Posterior vena cava (tissue), 2 donors: ENCODE data around the gene SELENOO. TPM values are rescaled to one million over a fixed set of nuclear protein-coding genes. Genes with fewer than 3 reads are reported as not detected.

Experiments
- DNase-seq: peaks from one replicate; pipeline ENCODE4 v3.0.0-alpha.2; 2020; ENCODE audit warnings: low spot score
- intact Hi-C, 2 donors: fragments of 100-400 bp; cut with DNase I; formaldehyde crosslinking; loops; one replicate each; pipeline versions ENCODE4 v1.14.1 to v1.14.2; 2022 to 2023
- total RNA-seq, 2 donors: library from RNA; stranded (reverse); fragmentation: NEBNext Ultra II Directional; extraction: Animal tissue kit (Norgen Biotek cat#: 25700); gene quantifications; one replicate each; pipeline ENCODE4 v1.2.1, GENCODE V29; 2021
- donor health status: DM: yes; HTN: yes; CAD: no.
- donor health status: DM: yes; HTN: yes; CAD: no.

The SELENOO gene
- total RNA-seq, 2 donors from 2014 or later, result 10.8 to 11.9 TPM

GRCh38 chr22:50170453-50171318 lies 30.1 kb upstream of the SELENOO start, which contains the start of gene PANX2:
Gene PANX2, plus strand, starts transcription at chr22:50170731. Its CDS starts 0 bp downstream, at chr22:50170731.
- peak; percentile 77 for DNase-seq

GRCh38 chr22:50171319-50171964 lies 29.4 kb upstream of the SELENOO start:
- intact Hi-C loops, result no loop called here
- peak; percentile 81 for DNase-seq

More at GRCh38 chr22:50170453-50171318, 30.1 kb upstream of the SELENOO start, which contains the start of gene PANX2:
- intact Hi-C loops, result no loop called here

GRCh38 chr22:50171965-50172421 lies 28.8 kb upstream of the SELENOO start:
- intact Hi-C loops, result no loop called here
- DNase-seq, result no peak

GRCh38 chr22:50173311-50173982 lies 27.4 kb upstream of the SELENOO start:
- intact Hi-C loops, result no loop called here
- no peak for DNase-seq

- DNase-seq, result no peak
- intact Hi-C loops, result no loop called here
Observed at GRCh38 chr22:50173983-50174355, 26.8 kb upstream of the SELENOO start.

- DNase-seq, result no peak
- intact Hi-C loops, result no loop called here
Observed at GRCh38 chr22:50174382-50175190, 26.2 kb upstream of the SELENOO start.

- no peak for DNase-seq
Observed at GRCh38 chr22:50175191-50175461, 25.7 kb upstream of the SELENOO start.

GRCh38 chr22:50175921-50176849 lies 24.6 kb upstream of the SELENOO start:
- intact Hi-C loops, result no loop called here
- DNase-seq, result no peak

More at GRCh38 chr22:50175191-50175461, 25.7 kb upstream of the SELENOO start:
- intact Hi-C loops, result no loop called here

GRCh38 chr22:50176850-50177536 lies 23.8 kb upstream of the SELENOO start:
- DNase-seq, result no peak
- intact Hi-C loops, result no loop called here

GRCh38 chr22:50177537-50178470 lies 23.0 kb upstream of the SELENOO start:
- intact Hi-C loops, result no loop called here
- peak; percentile 79 for DNase-seq

GRCh38 chr22:50178471-50178864 lies 22.3 kb upstream of the SELENOO start:
- peak; percentile 78 for DNase-seq

GRCh38 chr22:50178871-50179869 lies 21.6 kb upstream of the SELENOO start:
- peak; percentile 82 for DNase-seq
- intact Hi-C loops, result no loop called here

More at GRCh38 chr22:50178471-50178864, 22.3 kb upstream of the SELENOO start:
- intact Hi-C loops, result no loop called here

- intact Hi-C loops, result no loop called here
- DNase-seq, result no peak
Observed at GRCh38 chr22:50179937-50180726, 20.7 kb upstream of the SELENOO start.

GRCh38 chr22:50180727-50181521 lies 19.9 kb upstream of the SELENOO start:
- intact Hi-C loops, result no loop called here
- DNase-seq, result peak; percentile 80
